ENCODE measurements around the gene SH3RF1.

DNA sequence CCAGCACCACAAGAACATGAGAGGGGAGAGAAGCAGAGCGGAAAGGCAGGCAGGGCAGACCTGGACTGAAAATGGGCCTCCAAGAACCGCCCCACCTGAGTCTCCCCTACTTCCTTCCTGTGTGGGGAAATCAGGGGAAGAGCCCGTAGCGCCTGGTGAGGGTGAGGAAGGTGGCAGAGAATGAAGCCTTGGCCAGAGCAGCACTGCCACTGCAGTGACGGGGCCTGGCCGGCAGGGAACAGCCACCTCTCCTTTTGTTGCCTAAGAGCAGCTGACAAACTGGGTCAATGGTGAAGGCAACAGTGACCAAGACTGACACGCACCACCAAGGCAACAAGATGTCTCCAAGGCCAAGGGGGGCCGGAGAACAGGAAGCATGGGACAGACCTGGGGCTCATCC is 202.3 kb downstream of the SH3RF1 start:
- TF ChIP-seq, protein P1, sequence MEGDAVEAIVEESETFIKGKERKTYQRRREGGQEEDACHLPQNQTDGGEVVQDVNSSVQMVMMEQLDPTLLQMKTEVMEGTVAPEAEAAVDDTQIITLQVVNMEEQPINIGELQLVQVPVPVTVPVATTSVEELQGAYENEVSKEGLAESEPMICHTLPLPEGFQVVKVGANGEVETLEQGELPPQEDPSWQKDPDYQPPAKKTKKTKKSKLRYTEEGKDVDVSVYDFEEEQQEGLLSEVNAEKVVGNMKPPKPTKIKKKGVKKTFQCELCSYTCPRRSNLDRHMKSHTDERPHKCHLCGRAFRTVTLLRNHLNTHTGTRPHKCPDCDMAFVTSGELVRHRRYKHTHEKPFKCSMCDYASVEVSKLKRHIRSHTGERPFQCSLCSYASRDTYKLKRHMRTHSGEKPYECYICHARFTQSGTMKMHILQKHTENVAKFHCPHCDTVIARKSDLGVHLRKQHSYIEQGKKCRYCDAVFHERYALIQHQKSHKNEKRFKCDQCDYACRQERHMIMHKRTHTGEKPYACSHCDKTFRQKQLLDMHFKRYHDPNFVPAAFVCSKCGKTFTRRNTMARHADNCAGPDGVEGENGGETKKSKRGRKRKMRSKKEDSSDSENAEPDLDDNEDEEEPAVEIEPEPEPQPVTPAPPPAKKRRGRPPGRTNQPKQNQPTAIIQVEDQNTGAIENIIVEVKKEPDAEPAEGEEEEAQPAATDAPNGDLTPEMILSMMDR (IDR thresholded peaks at IDR 0.05): no peak
- TF ChIP-seq POLR2A (IDR thresholded peaks at IDR 0.05) (no peak), POLR2AphosphoS5 (IDR thresholded peaks at IDR 0.05) (no peak)

Data from prostate gland (tissue), 2 donors.